HG02938 (cell line): Measurements from ENCODE around the gene HCN1.

Source experiments
- ATAC-seq: cut with Tn5 transposase; IDR thresholded peaks from one replicate; pipeline ENCODE4 v1.9.1; 2021; ENCODE audit warnings: mild to moderate bottlenecking, moderate library complexity; ENCODE audit not compliant: unreplicated experiment

Gene HCN1

GRCh38 chr5:45696206-45696836 lies at the start of gene HCN1:
TSS of gene HCN1 (minus strand) at chr5:45696380.
- no peak for ATAC-seq

GRCh38 chr5:45741110-45741509 lies 44.9 kb upstream of the HCN1 start:
- no peak for ATAC-seq

- no peak for ATAC-seq
Measured at GRCh38 chr5:45737153-45737552, 41.0 kb upstream of the HCN1 start.

GRCh38 chr5:45725537-45725936 lies 29.4 kb upstream of the HCN1 start:
- no peak for ATAC-seq

- ATAC-seq, result no peak
Measured at GRCh38 chr5:45697201-45697600, 1.0 kb upstream of the HCN1 start.

- ATAC-seq, result no peak
Measured at GRCh38 chr5:45695804-45696156, 400 bp downstream of the HCN1 start.

GRCh38 chr5:45694971-45695803 lies 993 bp downstream of the HCN1 start:
- no peak for ATAC-seq

- ATAC-seq, result no peak
Measured at GRCh38 chr5:45694255-45694814, 1.8 kb downstream of the HCN1 start.

- ATAC-seq, result no peak
Measured at GRCh38 chr5:45692481-45692880, 3.7 kb downstream of the HCN1 start.

GRCh38 chr5:45691656-45692055 lies 4.5 kb downstream of the HCN1 start:
- no peak for ATAC-seq

GRCh38 chr5:45687701-45688100 lies 8.5 kb downstream of the HCN1 start:
- ATAC-seq, result no peak

- ATAC-seq, result no peak
Measured at GRCh38 chr5:45686620-45687019, 9.6 kb downstream of the HCN1 start.

- ATAC-seq, result no peak
Measured at GRCh38 chr5:45684118-45684517, 12.1 kb downstream of the HCN1 start.

GRCh38 chr5:45680950-45681349 lies 15.2 kb downstream of the HCN1 start:
- no peak for ATAC-seq

- ATAC-seq, result no peak
Measured at GRCh38 chr5:45677524-45677923, 18.7 kb downstream of the HCN1 start.

- no peak for ATAC-seq
Measured at GRCh38 chr5:45672271-45672670, 23.9 kb downstream of the HCN1 start.

- no peak for ATAC-seq
Measured at GRCh38 chr5:45648744-45649143, 47.4 kb downstream of the HCN1 start.

GRCh38 chr5:45643056-45643455 lies 53.1 kb downstream of the HCN1 start:
- no peak for ATAC-seq

GRCh38 chr5:45642370-45642769 lies 53.8 kb downstream of the HCN1 start:
- no peak for ATAC-seq

- ATAC-seq, result no peak
Measured at GRCh38 chr5:45639040-45639439, 57.1 kb downstream of the HCN1 start.

- no peak for ATAC-seq
Measured at GRCh38 chr5:45627076-45627656, 69.0 kb downstream of the HCN1 start.

- no peak for ATAC-seq
Measured at GRCh38 chr5:45623832-45624231, 72.3 kb downstream of the HCN1 start.
